GM12892 (cell line): ENCODE results near the gene GTF2A2.

Source experiments
- POLR2A ChIP-seq: IDR thresholded peaks from 2 replicates; pipeline ENCODE4 v1.6.1; 2011; ENCODE audit warnings: low read depth, low read length, control low read depth
- POLR2AphosphoS5 ChIP-seq: IDR thresholded peaks from 2 replicates; pipeline ENCODE4 v1.6.1; 2011; ENCODE audit warnings: low read depth, low read length, control low read depth

DNA sequence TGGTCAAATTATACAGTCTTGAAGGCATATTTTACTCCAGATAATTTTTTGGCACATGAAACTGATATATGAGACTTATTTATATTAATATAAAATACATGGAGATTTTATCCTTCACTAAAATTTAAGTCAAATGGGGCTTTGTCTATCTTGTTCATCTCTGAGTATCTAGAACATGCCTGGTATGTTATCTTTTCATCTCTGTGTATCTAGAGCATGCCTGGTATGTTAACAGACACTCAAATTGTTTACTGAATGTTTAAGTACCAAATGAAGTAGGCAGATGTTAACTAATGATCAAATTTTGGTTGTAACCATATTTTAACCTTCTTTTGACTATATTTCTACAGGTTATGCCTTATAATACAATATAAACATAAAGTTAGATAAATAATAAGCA is 7.7 kb downstream of the GTF2A2 start:
- TF ChIP-seq POLR2A (no peak), POLR2AphosphoS5 (no peak)
